Esophagus squamous epithelium (tissue), 4 donors: Measurements from ENCODE around the gene ITIH4.

Experiments used
- POLR2A ChIP-seq, 4 donors: fragments of 450-650 bp; IDR thresholded peaks; one replicate each; pipeline ENCODE4 v1.6.1; 2017; ENCODE audit warnings: antibody characterized with exemption in 4 of 4, mild to moderate bottlenecking in 4 of 4, moderate library complexity in 3 of 4
- TF ChIP-seq, protein P1 (sequence below), 6 experiments: fragments of 450-650 bp in 4 of 6; fragments of 200-600 bp in 2 of 6; sonication (generic) in 2 of 6; IDR thresholded peaks; one replicate each; pipeline ENCODE4 v1.5.1; 2016 to 2019; ENCODE audit warnings: antibody characterized with exemption in 6 of 6, mild to moderate bottlenecking in 4 of 6, moderate library complexity in 4 of 6

GRCh38 chr3:52874160-52874701, 43.8 kb upstream of the ITIH4 start:
- TF ChIP-seq, protein P1, sequence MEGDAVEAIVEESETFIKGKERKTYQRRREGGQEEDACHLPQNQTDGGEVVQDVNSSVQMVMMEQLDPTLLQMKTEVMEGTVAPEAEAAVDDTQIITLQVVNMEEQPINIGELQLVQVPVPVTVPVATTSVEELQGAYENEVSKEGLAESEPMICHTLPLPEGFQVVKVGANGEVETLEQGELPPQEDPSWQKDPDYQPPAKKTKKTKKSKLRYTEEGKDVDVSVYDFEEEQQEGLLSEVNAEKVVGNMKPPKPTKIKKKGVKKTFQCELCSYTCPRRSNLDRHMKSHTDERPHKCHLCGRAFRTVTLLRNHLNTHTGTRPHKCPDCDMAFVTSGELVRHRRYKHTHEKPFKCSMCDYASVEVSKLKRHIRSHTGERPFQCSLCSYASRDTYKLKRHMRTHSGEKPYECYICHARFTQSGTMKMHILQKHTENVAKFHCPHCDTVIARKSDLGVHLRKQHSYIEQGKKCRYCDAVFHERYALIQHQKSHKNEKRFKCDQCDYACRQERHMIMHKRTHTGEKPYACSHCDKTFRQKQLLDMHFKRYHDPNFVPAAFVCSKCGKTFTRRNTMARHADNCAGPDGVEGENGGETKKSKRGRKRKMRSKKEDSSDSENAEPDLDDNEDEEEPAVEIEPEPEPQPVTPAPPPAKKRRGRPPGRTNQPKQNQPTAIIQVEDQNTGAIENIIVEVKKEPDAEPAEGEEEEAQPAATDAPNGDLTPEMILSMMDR (IDR thresholded peaks at IDR 0.05): no peak
- no peak for TF ChIP-seq POLR2A (IDR thresholded peaks at IDR 0.05)
